ENCODE measurements around the gene IGF1. TPM values are rescaled to one million over a fixed set of nuclear protein-coding genes. Genes with fewer than 3 reads are reported as not detected.

The IGF1 gene
- total and polyA plus RNA-seq, 10 of the 15 experiments (the other 5 are each of a cell fraction or from before 2014, with no cell fraction given) = 2.4 to 9.2 (median 3.5) TPM

DNA sequence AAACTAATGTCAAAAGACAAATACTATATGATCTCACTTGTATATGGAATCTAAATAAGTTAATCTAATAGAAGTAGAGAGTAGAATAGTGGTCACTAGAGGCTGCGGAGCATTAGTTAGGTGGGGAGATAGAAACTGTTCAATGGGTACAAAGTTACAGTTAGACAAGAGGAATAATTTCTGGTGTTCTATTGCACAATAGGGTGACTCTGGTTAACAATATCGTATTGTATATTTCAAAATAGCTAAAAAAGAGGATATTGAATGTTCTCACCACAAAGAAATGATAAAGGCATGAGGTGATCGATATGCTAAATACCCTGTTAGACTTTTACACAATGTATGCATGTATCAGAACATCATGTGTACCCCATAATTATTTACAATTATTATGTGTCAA, 42.9 kb downstream of the IGF1 start:
- DNase-seq (ENCODE audit: low read depth, low spot score) = no peak
- 49% methylated on average over 3 of the region's 3 CpGs for WGBS (ENCODE audit: insufficient coverage, insufficient replicate concordance, low lambda C conversion rate, missing lambda C conversion rate)
- no peak overlapping the region for H3K4me2 ChIP-seq (ENCODE audit: control insufficient read depth, insufficient read depth)

GRCh38 chr12:102436867-102437266, 43.5 kb downstream of the IGF1 start:
- RAD21 ChIA-PET (ENCODE audit: unreplicated experiment) = no interaction called here
- Histone ChIP-seq H3K27ac (ENCODE audit: control insufficient read depth, insufficient read depth) (no peak overlapping the region), H4K20me1 (ENCODE audit: control insufficient read depth, insufficient read depth) (no peaks in the 10 kb centered on the region), H3K36me3 (ENCODE audit: control insufficient read depth in 2 of 2, insufficient read depth in 2 of 2, low read length in 1 of 2) (no peaks in the 10 kb centered on the region), H3K79me2 (ENCODE audit: control insufficient read depth, insufficient read depth, low read length) (no peaks in the 10 kb centered on the region), H2AFZ (ENCODE audit: control insufficient read depth, low read depth, low read length) (no peak overlapping the region), H3K4me2 (ENCODE audit: control insufficient read depth, insufficient read depth) (no peak overlapping the region), H3K27me3 (replicated peaks in 1 of 2; ENCODE audit: control insufficient read depth in 2 of 2, insufficient read depth in 2 of 2, low read length in 1 of 2) (no peaks in the 10 kb centered on the region), H3K4me3 (no peak overlapping the region), H3K9ac (ENCODE audit: control insufficient read depth, insufficient read depth, low read length) (no peak overlapping the region), H3K4me1 (ENCODE audit: control insufficient read depth, insufficient read depth, low read length) (no peaks in the 10 kb centered on the region; the same call in 1 of the 2 replicates), H3K9me3 (replicated peaks; ENCODE audit: control insufficient read depth, insufficient read depth, low read length) (no peaks in the 10 kb centered on the region)
- intact Hi-C loops (cut with micrococcal nuclease; ENCODE audit: unreplicated experiment) = no loop called here
- in situ Hi-C loops (cut with MboI) = no loop called here
- no peak for DNase-seq (ENCODE audit: low read depth, low spot score)
- SMC1A ChIA-PET (ENCODE audit: uncharacterized antibody, unreplicated experiment) = no interaction called here
- ATAC-seq = no peak
- TF ChIP-seq CREB1 (IDR thresholded peaks at IDR 0.05; ENCODE audit: low read depth) = no peak
- TF ChIP-seq, protein P1, sequence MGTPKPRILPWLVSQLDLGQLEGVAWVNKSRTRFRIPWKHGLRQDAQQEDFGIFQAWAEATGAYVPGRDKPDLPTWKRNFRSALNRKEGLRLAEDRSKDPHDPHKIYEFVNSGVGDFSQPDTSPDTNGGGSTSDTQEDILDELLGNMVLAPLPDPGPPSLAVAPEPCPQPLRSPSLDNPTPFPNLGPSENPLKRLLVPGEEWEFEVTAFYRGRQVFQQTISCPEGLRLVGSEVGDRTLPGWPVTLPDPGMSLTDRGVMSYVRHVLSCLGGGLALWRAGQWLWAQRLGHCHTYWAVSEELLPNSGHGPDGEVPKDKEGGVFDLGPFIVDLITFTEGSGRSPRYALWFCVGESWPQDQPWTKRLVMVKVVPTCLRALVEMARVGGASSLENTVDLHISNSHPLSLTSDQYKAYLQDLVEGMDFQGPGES (IDR thresholded peaks at IDR 0.05) = no peak
- POLR2A ChIA-PET = no interaction called here
- CTCF ChIA-PET = no interaction called here
- WGBS (ENCODE audit: insufficient coverage, insufficient replicate concordance, low lambda C conversion rate, missing lambda C conversion rate) = 28% methylated on average over 4 of the region's 4 CpGs
- BruUV-seq (replicated peaks) = no TSS peak
- FAIRE-seq = no peak

More for the DNA sequence above, 42.9 kb downstream of the IGF1 start:
- no peak for TF ChIP-seq ZBED1 (IDR thresholded peaks at IDR 0.05; ENCODE audit: borderline replicate concordance)
- TF ChIP-seq, protein P2, sequence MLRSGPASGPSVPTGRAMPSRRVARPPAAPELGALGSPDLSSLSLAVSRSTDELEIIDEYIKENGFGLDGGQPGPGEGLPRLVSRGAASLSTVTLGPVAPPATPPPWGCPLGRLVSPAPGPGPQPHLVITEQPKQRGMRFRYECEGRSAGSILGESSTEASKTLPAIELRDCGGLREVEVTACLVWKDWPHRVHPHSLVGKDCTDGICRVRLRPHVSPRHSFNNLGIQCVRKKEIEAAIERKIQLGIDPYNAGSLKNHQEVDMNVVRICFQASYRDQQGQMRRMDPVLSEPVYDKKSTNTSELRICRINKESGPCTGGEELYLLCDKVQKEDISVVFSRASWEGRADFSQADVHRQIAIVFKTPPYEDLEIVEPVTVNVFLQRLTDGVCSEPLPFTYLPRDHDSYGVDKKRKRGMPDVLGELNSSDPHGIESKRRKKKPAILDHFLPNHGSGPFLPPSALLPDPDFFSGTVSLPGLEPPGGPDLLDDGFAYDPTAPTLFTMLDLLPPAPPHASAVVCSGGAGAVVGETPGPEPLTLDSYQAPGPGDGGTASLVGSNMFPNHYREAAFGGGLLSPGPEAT (IDR thresholded peaks at IDR 0.05; ENCODE audit: low read depth) = no peak
- H4K20me1 ChIP-seq (ENCODE audit: control insufficient read depth, insufficient read depth) = no peaks in the 10 kb centered on the region
- no peaks in the 10 kb centered on the region for H3K79me2 ChIP-seq (ENCODE audit: control insufficient read depth, insufficient read depth, low read length)
- H3K27me3 ChIP-seq (replicated peaks in 1 of 2; ENCODE audit: control insufficient read depth in 2 of 2, insufficient read depth in 2 of 2, low read length in 1 of 2) = no peaks in the 10 kb centered on the region
- intact Hi-C loops (cut with micrococcal nuclease; ENCODE audit: unreplicated experiment) (no loop called here), in situ Hi-C loops (cut with MboI) (no loop called here)
- ATAC-seq (no peak), FAIRE-seq (no peak)
- CTCF ChIA-PET = no interaction called here
- POLR2A ChIA-PET = no interaction called here
- no peak overlapping the region for H2AFZ ChIP-seq (ENCODE audit: control insufficient read depth, low read depth, low read length)
- H3K9ac ChIP-seq (ENCODE audit: control insufficient read depth, insufficient read depth, low read length) = no peak overlapping the region
- H3K27ac ChIP-seq (ENCODE audit: control insufficient read depth, insufficient read depth) = no peak overlapping the region
- BruUV-seq (replicated peaks) = no TSS peak
- H3K9me3 ChIP-seq (replicated peaks; ENCODE audit: control insufficient read depth, insufficient read depth, low read length) = no peaks in the 10 kb centered on the region
- H3K4me1 ChIP-seq (ENCODE audit: control insufficient read depth, insufficient read depth, low read length) = no peaks in the 10 kb centered on the region; the same call in 1 of the 2 replicates
- H3K4me3 ChIP-seq = no peak overlapping the region
- no peaks in the 10 kb centered on the region for H3K36me3 ChIP-seq (ENCODE audit: control insufficient read depth in 2 of 2, insufficient read depth in 2 of 2, low read length in 1 of 2)
- RAD21 ChIA-PET (ENCODE audit: unreplicated experiment) = no interaction called here
- SMC1A ChIA-PET (ENCODE audit: uncharacterized antibody, unreplicated experiment) = no interaction called here
